Measurements from ENCODE around the gene IFT52. TPM values are rescaled to one million over a fixed set of nuclear protein-coding genes. Genes with fewer than 3 reads are reported as not detected.

IFT52 gene
- total and polyA plus RNA-seq, 4 experiments from 2014 or later = 13.3 to 30.6 (median 22.8) TPM

- ChIA-PET POLR2A (ENCODE audit: partially characterized antibody) (no interaction called here), CTCF (ENCODE audit: partially characterized antibody) (no interaction called here)
- H3K27me3 ChIP-seq (ENCODE audit: insufficient read depth, low read length) = no peaks in the 10 kb centered on the region
- peaks cover 0 to 2% (median under 1%) of the 10 kb centered on the region in 4 donors for H3K4me1 Mint-ChIP-seq
- H3K36me3 Mint-ChIP-seq = peaks cover 0 to 5% of the 10 kb centered on the region in 2 donors
- H3K27me3 Mint-ChIP-seq = peaks cover 0 to 2% of the 10 kb centered on the region in 2 donors
- DNase-seq = no peak
- intact Hi-C loops (cut with micrococcal nuclease) = no loop called here
- H3K4me3 Mint-ChIP-seq = no peak overlapping the region
- no peaks in the 10 kb centered on the region for H3K36me3 ChIP-seq (ENCODE audit: insufficient read depth, low read length)
- H3K9me3 Mint-ChIP-seq = peaks cover 0 to 9% (median 3%) of the 10 kb centered on the region in 8 donors
- H3K9me3 ChIP-seq (ENCODE audit: control insufficient read depth in 1 of 2, low read length in 2 of 2) = no peaks in the 10 kb centered on the region
- no peaks in the 10 kb centered on the region for H3K4me1 ChIP-seq (ENCODE audit: insufficient read depth, low read length)
- H3K27ac Mint-ChIP-seq = no peak overlapping the region
- H3K4me3 ChIP-seq (ENCODE audit: low read length in 2 of 2) = no peak overlapping the region
- H3K27ac ChIP-seq (ENCODE audit: low read depth, low read length) = no peak overlapping the region
These were observed 85.6 kb downstream of the IFT52 start for GRCh38 chr20:43676368-43676767.

GRCh38 chr20:43680981-43681380 is 90.2 kb downstream of the IFT52 start:
- Histone ChIP-seq H3K27ac (ENCODE audit: low read depth, low read length) (no peak overlapping the region), H3K9me3 (ENCODE audit: control insufficient read depth in 1 of 2, low read length in 2 of 2) (no peaks in the 10 kb centered on the region), H3K4me1 (ENCODE audit: insufficient read depth, low read length) (no peaks in the 10 kb centered on the region), H3K4me3 (ENCODE audit: low read length in 2 of 2) (no peak overlapping the region), H3K27me3 (ENCODE audit: insufficient read depth, low read length) (no peaks in the 10 kb centered on the region), H3K36me3 (ENCODE audit: insufficient read depth, low read length) (no peaks in the 10 kb centered on the region)
- peaks cover 0 to 2% of the 10 kb centered on the region in 2 donors for H3K36me3 Mint-ChIP-seq
- H3K4me3 Mint-ChIP-seq = no peak overlapping the region
- CTCF ChIA-PET (ENCODE audit: partially characterized antibody) = interaction anchor here (0.8 kb wide), 1 partner anchor 11 kb away, joined by 3 read pairs; no protein-coding TSS in a partner anchor
- peaks cover 0 to 4% (median 0%) of the 10 kb centered on the region in 8 donors for H3K9me3 Mint-ChIP-seq
- no peak for DNase-seq
- intact Hi-C loops (cut with micrococcal nuclease) = no loop called here
- no peaks in the 10 kb centered on the region for H3K27me3 Mint-ChIP-seq
- H3K27ac Mint-ChIP-seq = peak overlapping the region in 1 of 7 donors; percentile 39
- peaks cover 0 to 4% (median 1%) of the 10 kb centered on the region in 4 donors for H3K4me1 Mint-ChIP-seq
- POLR2A ChIA-PET (ENCODE audit: partially characterized antibody) = no interaction called here

- intact Hi-C loops (cut with micrococcal nuclease) = no loop called here
These were observed 90.8 kb downstream of the IFT52 start for GRCh38 chr20:43681468-43681942.

GRCh38 chr20:43681991-43682410 is 91.3 kb downstream of the IFT52 start:
- ChIA-PET POLR2A (ENCODE audit: partially characterized antibody) (no interaction called here), CTCF (ENCODE audit: partially characterized antibody) (no interaction called here)
- no peaks in the 10 kb centered on the region for H3K9me3 ChIP-seq (ENCODE audit: control insufficient read depth in 1 of 2, low read length in 2 of 2)
- intact Hi-C loops (cut with micrococcal nuclease) = no loop called here
- Mint-ChIP-seq H3K36me3 (no peaks in the 10 kb centered on the region), H3K4me1 (peaks cover 0 to 4% (median 1%) of the 10 kb centered on the region in 4 donors), H3K27ac (no peak overlapping the region), H3K9me3 (peaks cover 0 to 3% (median 0%) of the 10 kb centered on the region in 8 donors), H3K27me3 (no peaks in the 10 kb centered on the region), H3K4me3 (no peak overlapping the region)
- no peak overlapping the region for H3K4me3 ChIP-seq (ENCODE audit: low read length in 2 of 2)
- no peak overlapping the region for H3K27ac ChIP-seq (ENCODE audit: low read depth, low read length)
- H3K36me3 ChIP-seq (ENCODE audit: insufficient read depth, low read length) = no peaks in the 10 kb centered on the region
- no peaks in the 10 kb centered on the region for H3K4me1 ChIP-seq (ENCODE audit: insufficient read depth, low read length)
- H3K27me3 ChIP-seq (ENCODE audit: insufficient read depth, low read length) = no peaks in the 10 kb centered on the region
- DNase-seq = no peak

More at GRCh38 chr20:43681468-43681942, 90.8 kb downstream of the IFT52 start:
- H3K36me3 ChIP-seq (ENCODE audit: insufficient read depth, low read length) = no peaks in the 10 kb centered on the region
- Mint-ChIP-seq H3K27ac (peak overlapping the region in 1 of 7 donors; percentile 46), H3K4me1 (peaks cover 0 to 4% (median 1%) of the 10 kb centered on the region in 4 donors), H3K4me3 (no peak overlapping the region), H3K27me3 (no peaks in the 10 kb centered on the region), H3K36me3 (no peaks in the 10 kb centered on the region), H3K9me3 (peaks cover 0 to 3% (median 0%) of the 10 kb centered on the region in 8 donors)
- CTCF ChIA-PET (ENCODE audit: partially characterized antibody) = interaction anchor here (0.8 kb wide), 1 partner anchor 10 kb away, joined by 3 read pairs; no protein-coding TSS in a partner anchor
- H3K9me3 ChIP-seq (ENCODE audit: control insufficient read depth in 1 of 2, low read length in 2 of 2) = no peaks in the 10 kb centered on the region
- DNase-seq = no peak
- POLR2A ChIA-PET (ENCODE audit: partially characterized antibody) = no interaction called here
- H3K4me1 ChIP-seq (ENCODE audit: insufficient read depth, low read length) = no peaks in the 10 kb centered on the region
- no peak overlapping the region for H3K4me3 ChIP-seq (ENCODE audit: low read length in 2 of 2)
- no peaks in the 10 kb centered on the region for H3K27me3 ChIP-seq (ENCODE audit: insufficient read depth, low read length)
- no peak overlapping the region for H3K27ac ChIP-seq (ENCODE audit: low read depth, low read length)

- Histone ChIP-seq H3K36me3 (ENCODE audit: insufficient read depth, low read length) (no peaks in the 10 kb centered on the region), H3K27me3 (ENCODE audit: insufficient read depth, low read length) (no peaks in the 10 kb centered on the region), H3K27ac (ENCODE audit: low read depth, low read length) (no peak overlapping the region), H3K4me1 (ENCODE audit: insufficient read depth, low read length) (no peaks in the 10 kb centered on the region), H3K4me3 (ENCODE audit: low read length in 2 of 2) (no peak overlapping the region), H3K9me3 (ENCODE audit: control insufficient read depth in 1 of 2, low read length in 2 of 2) (no peaks in the 10 kb centered on the region)
- POLR2A ChIA-PET (ENCODE audit: partially characterized antibody) = no interaction called here
- no peaks in the 10 kb centered on the region for H3K27me3 Mint-ChIP-seq
- no peaks in the 10 kb centered on the region for H3K36me3 Mint-ChIP-seq
- intact Hi-C loops (cut with micrococcal nuclease) = no loop called here
- peaks cover 0 to 3% (median 0%) of the 10 kb centered on the region in 8 donors for H3K9me3 Mint-ChIP-seq
- CTCF ChIA-PET (ENCODE audit: partially characterized antibody) = no interaction called here
- H3K4me3 Mint-ChIP-seq = no peak overlapping the region
- peaks cover 0 to 4% (median under 1%) of the 10 kb centered on the region in 4 donors for H3K4me1 Mint-ChIP-seq
- H3K27ac Mint-ChIP-seq = no peak overlapping the region
- DNase-seq = no peak
These were observed 91.7 kb downstream of the IFT52 start for GRCh38 chr20:43682446-43682845.

GRCh38 chr20:43686820-43687219 is 96.1 kb downstream of the IFT52 start:
- Mint-ChIP-seq H3K27ac (peak overlapping the region in 1 of 7 donors; percentile 27), H3K36me3 (no peaks in the 10 kb centered on the region), H3K9me3 (peaks cover 0 to 1% (median 0%) of the 10 kb centered on the region in 8 donors), H3K27me3 (no peaks in the 10 kb centered on the region), H3K4me1 (peaks cover 0 to 1% (median 0%) of the 10 kb centered on the region in 4 donors), H3K4me3 (no peak overlapping the region)
- Histone ChIP-seq H3K27me3 (ENCODE audit: insufficient read depth, low read length) (no peaks in the 10 kb centered on the region), H3K36me3 (ENCODE audit: insufficient read depth, low read length) (no peaks in the 10 kb centered on the region), H3K27ac (ENCODE audit: low read depth, low read length) (no peak overlapping the region), H3K4me3 (ENCODE audit: low read length in 2 of 2) (no peak overlapping the region), H3K9me3 (ENCODE audit: control insufficient read depth in 1 of 2, low read length in 2 of 2) (no peaks in the 10 kb centered on the region), H3K4me1 (ENCODE audit: insufficient read depth, low read length) (no peaks in the 10 kb centered on the region)
- ChIA-PET CTCF (ENCODE audit: partially characterized antibody) (no interaction called here), POLR2A (ENCODE audit: partially characterized antibody) (no interaction called here)
- intact Hi-C loops (cut with micrococcal nuclease) = no loop called here
- DNase-seq = no peak

- no peaks in the 10 kb centered on the region for H3K9me3 Mint-ChIP-seq
- Histone ChIP-seq H3K27me3 (ENCODE audit: insufficient read depth, low read length) (no peaks in the 10 kb centered on the region), H3K27ac (ENCODE audit: low read depth, low read length) (no peak overlapping the region), H3K4me1 (ENCODE audit: insufficient read depth, low read length) (no peaks in the 10 kb centered on the region), H3K4me3 (ENCODE audit: low read length in 2 of 2) (no peak overlapping the region), H3K9me3 (ENCODE audit: control insufficient read depth in 1 of 2, low read length in 2 of 2) (no peaks in the 10 kb centered on the region), H3K36me3 (ENCODE audit: insufficient read depth, low read length) (no peaks in the 10 kb centered on the region)
- intact Hi-C loops (cut with micrococcal nuclease) = no loop called here
- DNase-seq = no peak
- ChIA-PET POLR2A (ENCODE audit: partially characterized antibody) (no interaction called here), CTCF (ENCODE audit: partially characterized antibody) (interaction anchor here (0.5 to 6.3 kb wide), 5 partner anchors 34 to 239 kb away, joined by 3 to 30 read pairs (median 3); no protein-coding TSS in a partner anchor)
- no peaks in the 10 kb centered on the region for H3K27me3 Mint-ChIP-seq
- H3K4me1 Mint-ChIP-seq = no peaks in the 10 kb centered on the region
- no peaks in the 10 kb centered on the region for H3K36me3 Mint-ChIP-seq
- H3K27ac Mint-ChIP-seq = no peak overlapping the region
- H3K4me3 Mint-ChIP-seq = no peak overlapping the region
These were observed 98.4 kb downstream of the IFT52 start for GRCh38 chr20:43689165-43689564.

Data from CD4-positive, alpha-beta memory T cell (primary cell).